Panc1 (cell line): ENCODE data around the gene ASXL1.

Source experiments
- CTCF ChIP-seq: fragments of 450-650 bp; IDR thresholded peaks from 2 replicates; pipeline ENCODE4 v1.5.1; 2017; ENCODE audit warnings: mild to moderate bottlenecking
- SIN3A ChIP-seq: IDR thresholded peaks from 2 replicates; pipeline ENCODE4 v1.6.1; 2012; ENCODE audit warnings: low read depth, mild to moderate bottlenecking, low read length, moderate library complexity, borderline replicate concordance; ENCODE audit not compliant: insufficient read depth

- TF ChIP-seq CTCF = no peak
- no peak for TF ChIP-seq SIN3A
These were observed 121.6 kb downstream of the ASXL1 start for GRCh38 chr20:32479697-32480171.
